GM12878 (cell line): Measurements from ENCODE around the gene UNC80.

Experiments used
- EP300 ChIP-seq, 2 experiments: fragments of 150-350 bp in 1 of 2; IDR thresholded peaks; 2 replicates each; pipeline ENCODE4 v1.6.1; 2011 to 2012; ENCODE audit warnings: low read depth in 2 of 2, low read length in 2 of 2, borderline replicate concordance in 1 of 2, improper control_type of control experiment in 1 of 2, inconsistent platforms in 1 of 2; ENCODE audit not compliant: control insufficient read depth in 1 of 2
- EZH2 ChIP-seq: IDR thresholded peaks from 2 replicates; pipeline ENCODE4 v1.6.1; 2012; ENCODE audit warnings: low read depth, mild to moderate bottlenecking, control low read depth, inconsistent platforms, low read length, borderline replicate concordance; ENCODE audit not compliant: control insufficient read depth
- FOS ChIP-seq: IDR thresholded peaks from 3 replicates; pipeline ENCODE4 v1.6.1; 2011; ENCODE audit warnings: borderline replicate concordance; ENCODE audit not compliant: insufficient read length; ENCODE audit errors: extremely low read depth
- TAF1 ChIP-seq: IDR thresholded peaks from 2 replicates; pipeline ENCODE4 v1.6.1; 2011; ENCODE audit warnings: mild to moderate bottlenecking, low read depth, low read length, borderline replicate concordance
- TCF7 ChIP-seq: IDR thresholded peaks from 2 replicates; pipeline ENCODE4 v1.6.1; 2014; ENCODE audit warnings: antibody characterized with exemption, borderline replicate concordance
- YY1 ChIP-seq: IDR thresholded peaks from 2 replicates; pipeline ENCODE4 v1.6.1; 2011; ENCODE audit warnings: low read depth, mild to moderate bottlenecking, low read length
- TF ChIP-seq, protein P1 (sequence below), 3 experiments: IDR thresholded peaks in 2 of 3; conservative IDR thresholded peaks in 1 of 3; 2 replicates each; pipeline ENCODE4 v1.5.1; 2011; ENCODE audit warnings: low read depth in 3 of 3, low read length in 3 of 3, mild to moderate bottlenecking in 3 of 3, control low read depth in 2 of 3, moderate library complexity in 2 of 3, inconsistent platforms in 1 of 3, mixed read lengths in 1 of 3; ENCODE audit not compliant: control insufficient read depth in 2 of 3, insufficient read depth in 1 of 3; ENCODE audit errors: extremely low read depth in 1 of 3

DNA sequence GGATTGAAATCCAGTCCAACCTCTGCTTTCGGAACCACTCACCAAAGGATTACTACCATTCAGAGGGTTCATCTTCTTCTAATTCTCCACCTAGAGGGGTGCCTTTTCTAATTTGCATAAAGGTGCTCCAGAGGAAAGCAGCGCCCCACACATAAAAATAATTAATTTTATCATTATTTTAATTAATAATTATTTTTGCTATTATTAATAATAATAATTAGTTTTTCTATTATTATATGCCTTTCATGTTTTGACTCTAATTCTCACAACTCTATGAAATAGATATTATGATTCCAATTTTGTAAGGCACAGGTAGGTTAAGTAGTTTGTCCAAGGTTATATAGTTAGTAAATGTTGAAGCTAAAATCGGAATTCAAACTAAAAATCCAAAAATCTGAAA, 51.9 kb downstream of the UNC80 start:
- TF ChIP-seq EZH2, result no peak
- no peak for TF ChIP-seq EP300 (IDR thresholded peaks at IDR 0.05; ENCODE audit: borderline replicate concordance in 1 of 2, control insufficient read depth in 1 of 2, low read depth in 2 of 2, low read length in 2 of 2)
- TF ChIP-seq, protein P1, sequence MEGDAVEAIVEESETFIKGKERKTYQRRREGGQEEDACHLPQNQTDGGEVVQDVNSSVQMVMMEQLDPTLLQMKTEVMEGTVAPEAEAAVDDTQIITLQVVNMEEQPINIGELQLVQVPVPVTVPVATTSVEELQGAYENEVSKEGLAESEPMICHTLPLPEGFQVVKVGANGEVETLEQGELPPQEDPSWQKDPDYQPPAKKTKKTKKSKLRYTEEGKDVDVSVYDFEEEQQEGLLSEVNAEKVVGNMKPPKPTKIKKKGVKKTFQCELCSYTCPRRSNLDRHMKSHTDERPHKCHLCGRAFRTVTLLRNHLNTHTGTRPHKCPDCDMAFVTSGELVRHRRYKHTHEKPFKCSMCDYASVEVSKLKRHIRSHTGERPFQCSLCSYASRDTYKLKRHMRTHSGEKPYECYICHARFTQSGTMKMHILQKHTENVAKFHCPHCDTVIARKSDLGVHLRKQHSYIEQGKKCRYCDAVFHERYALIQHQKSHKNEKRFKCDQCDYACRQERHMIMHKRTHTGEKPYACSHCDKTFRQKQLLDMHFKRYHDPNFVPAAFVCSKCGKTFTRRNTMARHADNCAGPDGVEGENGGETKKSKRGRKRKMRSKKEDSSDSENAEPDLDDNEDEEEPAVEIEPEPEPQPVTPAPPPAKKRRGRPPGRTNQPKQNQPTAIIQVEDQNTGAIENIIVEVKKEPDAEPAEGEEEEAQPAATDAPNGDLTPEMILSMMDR (IDR thresholded peaks at IDR 0.05 in 2 of 3, conservative IDR thresholded peaks at IDR 0.05 in 1 of 3; ENCODE audit: control insufficient read depth in 2 of 3, extremely low read depth in 1 of 3, insufficient read depth in 1 of 3, low read depth in 3 of 3, low read length in 3 of 3), result no peak
- no peak for TF ChIP-seq TCF7
- TF ChIP-seq YY1, result no peak
- no peak for TF ChIP-seq FOS
- TF ChIP-seq TAF1, result no peak
